ENCODE measurements around the gene HIVEP3.

Gene HIVEP3

GRCh38 chr1:41598325-41598724, 320.4 kb downstream of the HIVEP3 start:
- DNase-seq (ENCODE audit: insufficient read length, low spot score) (no peak), FAIRE-seq (peak; percentile 50)
- TF ChIP-seq POLR2AphosphoS5 (IDR thresholded peaks at IDR 0.05; ENCODE audit: low read depth, low read length) (no peak), POLR2A (IDR thresholded peaks at IDR 0.05; ENCODE audit: low read depth, low read length) (no peak), SPI1 (IDR thresholded peaks at IDR 0.05; ENCODE audit: low read depth, low read length) (no peak), POU2F2 (IDR thresholded peaks at IDR 0.05; ENCODE audit: low read depth, low read length) (no peak), TAF1 (IDR thresholded peaks at IDR 0.05; ENCODE audit: low read depth, low read length) (no peak), PAX5 (IDR thresholded peaks at IDR 0.05; ENCODE audit: insufficient read depth, low read length, severe bottlenecking) (no peak)

GRCh38 chr1:41592451-41593125, 326.1 kb downstream of the HIVEP3 start:
- no peak for TF ChIP-seq TAF1 (IDR thresholded peaks at IDR 0.05; ENCODE audit: low read depth, low read length)
- TF ChIP-seq SPI1 (IDR thresholded peaks at IDR 0.05; ENCODE audit: low read depth, low read length) = no peak
- TF ChIP-seq POLR2A (IDR thresholded peaks at IDR 0.05; ENCODE audit: low read depth, low read length) = no peak
- no peak for TF ChIP-seq POU2F2 (IDR thresholded peaks at IDR 0.05; ENCODE audit: low read depth, low read length)
- TF ChIP-seq PAX5 (IDR thresholded peaks at IDR 0.05; ENCODE audit: insufficient read depth, low read length, severe bottlenecking) = no peak
- TF ChIP-seq POLR2AphosphoS5 (IDR thresholded peaks at IDR 0.05; ENCODE audit: low read depth, low read length) = no peak
- FAIRE-seq = no peak
- DNase-seq (ENCODE audit: insufficient read length, low spot score) = no peak

GRCh38 chr1:41591891-41592290, 326.8 kb downstream of the HIVEP3 start:
- FAIRE-seq (no peak), DNase-seq (ENCODE audit: insufficient read length, low spot score) (no peak)
- TF ChIP-seq POLR2A (IDR thresholded peaks at IDR 0.05; ENCODE audit: low read depth, low read length) (no peak), TAF1 (IDR thresholded peaks at IDR 0.05; ENCODE audit: low read depth, low read length) (no peak), POLR2AphosphoS5 (IDR thresholded peaks at IDR 0.05; ENCODE audit: low read depth, low read length) (no peak), POU2F2 (IDR thresholded peaks at IDR 0.05; ENCODE audit: low read depth, low read length) (no peak), SPI1 (IDR thresholded peaks at IDR 0.05; ENCODE audit: low read depth, low read length) (no peak), PAX5 (IDR thresholded peaks at IDR 0.05; ENCODE audit: insufficient read depth, low read length, severe bottlenecking) (no peak)

- TF ChIP-seq POLR2A (IDR thresholded peaks at IDR 0.05; ENCODE audit: low read depth, low read length) (no peak), PAX5 (IDR thresholded peaks at IDR 0.05; ENCODE audit: insufficient read depth, low read length, severe bottlenecking) (no peak), SPI1 (IDR thresholded peaks at IDR 0.05; ENCODE audit: low read depth, low read length) (no peak), TAF1 (IDR thresholded peaks at IDR 0.05; ENCODE audit: low read depth, low read length) (no peak), POU2F2 (IDR thresholded peaks at IDR 0.05; ENCODE audit: low read depth, low read length) (no peak), POLR2AphosphoS5 (IDR thresholded peaks at IDR 0.05; ENCODE audit: low read depth, low read length) (no peak)
- no peak for FAIRE-seq
- DNase-seq (ENCODE audit: insufficient read length, low spot score) = no peak
Measured at GRCh38 chr1:41590331-41590730, 328.4 kb downstream of the HIVEP3 start.

- DNase-seq (ENCODE audit: insufficient read length, low spot score) = no peak
- no peak for FAIRE-seq
- TF ChIP-seq SPI1 (IDR thresholded peaks at IDR 0.05; ENCODE audit: low read depth, low read length) (no peak), PAX5 (IDR thresholded peaks at IDR 0.05; ENCODE audit: insufficient read depth, low read length, severe bottlenecking) (no peak), POLR2A (IDR thresholded peaks at IDR 0.05; ENCODE audit: low read depth, low read length) (no peak), TAF1 (IDR thresholded peaks at IDR 0.05; ENCODE audit: low read depth, low read length) (no peak), POU2F2 (IDR thresholded peaks at IDR 0.05; ENCODE audit: low read depth, low read length) (no peak), POLR2AphosphoS5 (IDR thresholded peaks at IDR 0.05; ENCODE audit: low read depth, low read length) (no peak)
Measured at GRCh38 chr1:41589395-41589794, 329.3 kb downstream of the HIVEP3 start.

- FAIRE-seq (no peak), DNase-seq (ENCODE audit: insufficient read length, low spot score) (no peak)
- TF ChIP-seq POLR2A (IDR thresholded peaks at IDR 0.05; ENCODE audit: low read depth, low read length) = no peak
- no peak for TF ChIP-seq POU2F2 (IDR thresholded peaks at IDR 0.05; ENCODE audit: low read depth, low read length)
- no peak for TF ChIP-seq SPI1 (IDR thresholded peaks at IDR 0.05; ENCODE audit: low read depth, low read length)
- TF ChIP-seq TAF1 (IDR thresholded peaks at IDR 0.05; ENCODE audit: low read depth, low read length) = no peak
- no peak for TF ChIP-seq PAX5 (IDR thresholded peaks at IDR 0.05; ENCODE audit: insufficient read depth, low read length, severe bottlenecking)
- no peak for TF ChIP-seq POLR2AphosphoS5 (IDR thresholded peaks at IDR 0.05; ENCODE audit: low read depth, low read length)
Measured at GRCh38 chr1:41588334-41588875, 330.3 kb downstream of the HIVEP3 start.

GRCh38 chr1:41587791-41588190, 330.9 kb downstream of the HIVEP3 start:
- FAIRE-seq = no peak
- DNase-seq (ENCODE audit: insufficient read length, low spot score) = no peak
- no peak for TF ChIP-seq POLR2AphosphoS5 (IDR thresholded peaks at IDR 0.05; ENCODE audit: low read depth, low read length)
- no peak for TF ChIP-seq PAX5 (IDR thresholded peaks at IDR 0.05; ENCODE audit: insufficient read depth, low read length, severe bottlenecking)
- no peak for TF ChIP-seq TAF1 (IDR thresholded peaks at IDR 0.05; ENCODE audit: low read depth, low read length)
- TF ChIP-seq POLR2A (IDR thresholded peaks at IDR 0.05; ENCODE audit: low read depth, low read length) = no peak
- TF ChIP-seq POU2F2 (IDR thresholded peaks at IDR 0.05; ENCODE audit: low read depth, low read length) = no peak
- no peak for TF ChIP-seq SPI1 (IDR thresholded peaks at IDR 0.05; ENCODE audit: low read depth, low read length)

- no peak for DNase-seq (ENCODE audit: insufficient read length, low spot score)
- no peak for FAIRE-seq
- TF ChIP-seq POLR2A (IDR thresholded peaks at IDR 0.05; ENCODE audit: low read depth, low read length) (no peak), TAF1 (IDR thresholded peaks at IDR 0.05; ENCODE audit: low read depth, low read length) (no peak), POU2F2 (IDR thresholded peaks at IDR 0.05; ENCODE audit: low read depth, low read length) (no peak), POLR2AphosphoS5 (IDR thresholded peaks at IDR 0.05; ENCODE audit: low read depth, low read length) (no peak), SPI1 (IDR thresholded peaks at IDR 0.05; ENCODE audit: low read depth, low read length) (no peak), PAX5 (IDR thresholded peaks at IDR 0.05; ENCODE audit: insufficient read depth, low read length, severe bottlenecking) (no peak)
Measured at GRCh38 chr1:41586230-41586629, 332.5 kb downstream of the HIVEP3 start.

- DNase-seq (ENCODE audit: insufficient read length, low spot score) (no peak), FAIRE-seq (no peak)
- no peak for TF ChIP-seq POLR2A (IDR thresholded peaks at IDR 0.05; ENCODE audit: low read depth, low read length)
- no peak for TF ChIP-seq SPI1 (IDR thresholded peaks at IDR 0.05; ENCODE audit: low read depth, low read length)
- TF ChIP-seq POU2F2 (IDR thresholded peaks at IDR 0.05; ENCODE audit: low read depth, low read length) = no peak
- TF ChIP-seq PAX5 (IDR thresholded peaks at IDR 0.05; ENCODE audit: insufficient read depth, low read length, severe bottlenecking) = no peak
- no peak for TF ChIP-seq POLR2AphosphoS5 (IDR thresholded peaks at IDR 0.05; ENCODE audit: low read depth, low read length)
- no peak for TF ChIP-seq TAF1 (IDR thresholded peaks at IDR 0.05; ENCODE audit: low read depth, low read length)
Measured at GRCh38 chr1:41583658-41584547, 334.8 kb downstream of the HIVEP3 start.

Measured in GM12891 (cell line).